BLaER1 treated with 17β-estradiol and CSF1 and Interleukin-3, amounts not matched to agents 10 nM and 100 nM (cell line): ENCODE measurements around the gene SLC38A7.

Experiments
- H3K27ac ChIP-seq, 11 experiments: shearing (Covaris generic); formaldehyde crosslinking; 2 replicates each; pipeline ENCODE4 v1.8.1; 2022
- H3K27me3 ChIP-seq, 11 experiments: shearing (Covaris generic); formaldehyde crosslinking; 2 replicates each; pipeline ENCODE4 v1.8.1; 2022
- H3K36me3 ChIP-seq, 11 experiments: shearing (Covaris generic); formaldehyde crosslinking; 2 replicates each; pipeline ENCODE4 v1.8.1; 2022
- H3K4me1 ChIP-seq, 10 experiments: shearing (Covaris generic); formaldehyde crosslinking; 2 replicates each; pipeline ENCODE4 v1.8.1; 2022
- H3K4me2 ChIP-seq, 11 experiments: shearing (Covaris generic); formaldehyde crosslinking; 2 replicates each; pipeline ENCODE4 v1.8.1; 2022
- H3K4me3 ChIP-seq, 10 experiments: shearing (Covaris generic); formaldehyde crosslinking; 2 replicates each; pipeline ENCODE4 v1.8.1; 2022
- H3K9ac ChIP-seq, 11 experiments: shearing (Covaris generic); formaldehyde crosslinking; 2 replicates each; pipeline ENCODE4 v1.8.1; 2022
- H3K9me3 ChIP-seq, 11 experiments: shearing (Covaris generic); formaldehyde crosslinking; replicated peaks in 1 of 11; 2 replicates each; pipeline ENCODE4 v1.8.1; 2022
- H4K20me1 ChIP-seq, 11 experiments: shearing (Covaris generic); formaldehyde crosslinking; 2 replicates each; pipeline ENCODE4 v1.8.1; 2022
- Cebpa-rat ChIP-seq, 11 experiments: shearing (Covaris generic); IDR thresholded peaks; 2 replicates each; pipeline ENCODE4 v1.8.1; 2022

The SLC38A7 gene

DNA sequence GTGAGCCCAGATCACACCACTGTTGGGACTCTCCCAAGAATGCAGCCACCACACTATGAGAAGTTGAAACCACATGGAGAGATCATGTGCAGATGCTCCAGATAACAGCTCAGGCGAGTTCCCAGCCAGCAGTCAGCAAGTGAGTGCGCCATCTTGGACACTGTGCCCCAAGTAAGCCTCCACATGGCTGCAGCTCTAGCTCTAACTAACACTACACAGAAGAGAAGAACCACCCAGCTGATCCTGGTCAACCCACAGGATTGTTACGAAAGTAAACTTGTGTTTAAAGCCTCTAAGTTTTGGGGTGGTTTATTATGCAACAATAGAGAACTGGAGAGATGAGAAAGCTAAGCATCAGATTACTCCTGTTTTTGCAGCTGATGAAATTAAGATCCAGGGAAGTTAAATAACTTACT, 25.8 kb downstream of the SLC38A7 start:
- TF ChIP-seq Cebpa-rat (IDR thresholded peaks at IDR 0.05) = no peak
- H4K20me1 ChIP-seq = no peaks in the 10 kb centered on the region
- H3K36me3 ChIP-seq = no peaks in the 10 kb centered on the region
- no peaks in the 10 kb centered on the region for H3K9me3 ChIP-seq
- H3K9ac ChIP-seq = no peak overlapping the region
- no peak overlapping the region for H3K4me3 ChIP-seq
- H3K27me3 ChIP-seq = no peaks in the 10 kb centered on the region
- no peak overlapping the region for H3K4me2 ChIP-seq
- H3K27ac ChIP-seq = no peak overlapping the region
- no peaks in the 10 kb centered on the region for H3K4me1 ChIP-seq

DNA sequence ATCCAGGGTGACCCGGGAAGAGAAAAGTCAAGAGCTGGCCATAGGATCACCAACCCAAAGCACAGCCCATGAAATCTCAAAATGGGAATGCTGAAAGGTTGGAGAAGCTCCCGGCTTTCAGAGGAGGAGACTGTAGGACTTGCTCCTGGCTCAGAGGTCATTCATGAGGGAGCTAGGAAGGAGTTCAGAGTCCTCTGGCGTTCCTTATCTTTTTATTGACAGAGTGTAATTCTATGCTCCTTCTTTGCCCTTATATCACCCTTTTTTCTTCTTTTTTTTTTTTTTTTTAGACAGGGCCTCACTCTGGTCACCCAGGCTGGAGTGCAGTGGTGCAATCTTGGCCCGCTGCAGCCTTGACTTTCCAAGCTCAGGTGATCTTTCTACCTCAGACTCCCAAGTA, 27.7 kb downstream of the SLC38A7 start:
- no peak overlapping the region for H3K4me3 ChIP-seq
- H3K27ac ChIP-seq = no peak overlapping the region
- no peak overlapping the region for H3K9ac ChIP-seq
- H3K9me3 ChIP-seq = no peaks in the 10 kb centered on the region
- TF ChIP-seq Cebpa-rat (IDR thresholded peaks at IDR 0.05) = no peak
- no peak overlapping the region for H3K4me2 ChIP-seq
- peaks cover 0 to 2% (median under 1%) of the 10 kb centered on the region in 10 experiments; a peak in 6 of 20 replicates for H3K4me1 ChIP-seq
- H3K27me3 ChIP-seq = no peaks in the 10 kb centered on the region
- H4K20me1 ChIP-seq = no peaks in the 10 kb centered on the region
- no peaks in the 10 kb centered on the region for H3K36me3 ChIP-seq

DNA sequence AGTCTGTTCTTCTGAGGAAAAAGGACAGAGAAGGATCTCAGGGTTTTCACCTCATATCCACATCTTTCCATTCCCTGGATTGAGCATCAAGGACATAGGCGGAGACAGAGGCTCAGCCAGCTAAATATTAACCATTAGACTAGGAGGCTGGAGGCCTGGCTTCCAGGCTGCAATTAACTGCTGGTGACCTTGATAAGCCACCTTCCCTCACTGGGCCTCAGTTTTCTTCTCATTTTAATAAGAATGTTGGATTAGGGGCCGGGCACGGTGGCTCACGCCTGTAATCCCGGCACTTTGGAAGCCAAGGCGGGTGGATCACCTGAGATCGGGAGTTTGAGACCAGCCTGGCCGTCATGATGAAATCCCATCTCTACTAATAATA, 29.4 kb downstream of the SLC38A7 start:
- peaks cover 0 to 13% (median 11%) of the 10 kb centered on the region in 10 experiments; a peak in 14 of 20 replicates for H3K4me1 ChIP-seq
- H3K4me2 ChIP-seq = no peak overlapping the region
- H3K27me3 ChIP-seq = no peaks in the 10 kb centered on the region
- H3K9me3 ChIP-seq = no peaks in the 10 kb centered on the region
- H3K9ac ChIP-seq = no peak overlapping the region
- no peak for TF ChIP-seq Cebpa-rat (IDR thresholded peaks at IDR 0.05)
- no peak overlapping the region for H3K27ac ChIP-seq
- no peak overlapping the region for H3K4me3 ChIP-seq
- H4K20me1 ChIP-seq = no peaks in the 10 kb centered on the region
- H3K36me3 ChIP-seq = no peaks in the 10 kb centered on the region

DNA sequence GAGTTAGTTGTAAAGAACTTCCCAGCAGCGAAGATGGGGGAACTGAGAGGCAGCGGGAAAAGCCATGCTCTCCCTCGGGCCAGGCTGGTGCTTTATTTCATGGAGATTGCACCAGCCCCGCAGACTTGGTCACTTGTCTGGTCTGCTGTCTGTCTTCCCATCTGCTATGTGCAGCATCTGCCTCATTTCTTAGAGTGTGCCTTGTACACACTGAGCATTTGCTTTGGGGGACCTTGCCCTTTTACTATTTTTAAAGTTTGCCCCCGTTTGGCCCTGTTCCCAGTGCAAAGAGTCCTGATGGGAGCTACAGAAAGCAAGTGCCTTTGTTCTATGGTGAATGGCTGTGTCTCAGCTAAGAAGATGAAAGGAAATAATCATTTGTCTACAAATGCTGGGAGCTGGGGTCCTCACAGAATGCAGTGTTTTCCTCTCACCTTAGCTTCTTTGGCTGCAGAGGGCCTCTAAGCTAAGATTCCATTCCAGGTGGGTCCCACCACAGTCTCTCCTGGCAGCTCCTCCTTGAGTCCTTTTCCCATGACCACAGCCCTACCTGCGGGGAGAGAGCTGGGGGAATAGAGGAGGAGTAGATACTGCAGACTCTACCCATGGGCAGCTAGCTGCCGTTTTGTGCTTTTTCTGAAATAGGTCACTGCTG, 29.9 kb downstream of the SLC38A7 start:
- Histone ChIP-seq H4K20me1 (no peaks in the 10 kb centered on the region), H3K36me3 (no peaks in the 10 kb centered on the region), H3K4me1 (peaks cover 0 to 13% (median 11%) of the 10 kb centered on the region in 10 experiments; a peak in 14 of 20 replicates), H3K9ac (no peak overlapping the region), H3K4me2 (no peak overlapping the region), H3K4me3 (no peak overlapping the region), H3K9me3 (no peaks in the 10 kb centered on the region), H3K27me3 (no peaks in the 10 kb centered on the region), H3K27ac (no peak overlapping the region)
- TF ChIP-seq Cebpa-rat (IDR thresholded peaks at IDR 0.05) = no peak

DNA sequence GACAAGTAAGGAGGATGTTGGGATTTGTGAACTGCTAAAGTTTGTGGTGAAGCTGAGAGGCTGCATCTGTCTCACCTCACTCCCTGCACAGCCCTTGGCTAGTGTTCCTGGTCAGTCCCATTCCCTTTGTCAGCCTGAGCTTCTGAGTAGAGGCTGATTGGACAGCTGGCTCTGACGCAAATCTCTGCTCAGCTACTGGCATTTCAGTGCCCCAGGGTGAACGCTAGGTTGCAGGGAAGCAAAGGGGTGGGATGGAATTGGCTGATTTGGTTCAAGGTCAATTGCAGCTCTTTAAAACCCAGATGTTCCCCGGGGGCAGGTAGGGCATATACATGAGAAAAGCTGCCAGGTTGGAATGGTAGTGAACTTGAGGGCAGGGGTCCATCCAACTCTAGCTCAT, 31.8 kb downstream of the SLC38A7 start:
- H3K9ac ChIP-seq = no peak overlapping the region
- H3K4me3 ChIP-seq = no peak overlapping the region
- H3K36me3 ChIP-seq = no peaks in the 10 kb centered on the region
- no peak overlapping the region for H3K4me2 ChIP-seq
- H3K27ac ChIP-seq = no peak overlapping the region
- H3K27me3 ChIP-seq = no peaks in the 10 kb centered on the region
- peaks cover 0 to 13% (median 11%) of the 10 kb centered on the region in 10 experiments; a peak in 14 of 20 replicates for H3K4me1 ChIP-seq
- no peaks in the 10 kb centered on the region for H3K9me3 ChIP-seq
- TF ChIP-seq Cebpa-rat (IDR thresholded peaks at IDR 0.05) = no peak
- H4K20me1 ChIP-seq = no peaks in the 10 kb centered on the region

DNA sequence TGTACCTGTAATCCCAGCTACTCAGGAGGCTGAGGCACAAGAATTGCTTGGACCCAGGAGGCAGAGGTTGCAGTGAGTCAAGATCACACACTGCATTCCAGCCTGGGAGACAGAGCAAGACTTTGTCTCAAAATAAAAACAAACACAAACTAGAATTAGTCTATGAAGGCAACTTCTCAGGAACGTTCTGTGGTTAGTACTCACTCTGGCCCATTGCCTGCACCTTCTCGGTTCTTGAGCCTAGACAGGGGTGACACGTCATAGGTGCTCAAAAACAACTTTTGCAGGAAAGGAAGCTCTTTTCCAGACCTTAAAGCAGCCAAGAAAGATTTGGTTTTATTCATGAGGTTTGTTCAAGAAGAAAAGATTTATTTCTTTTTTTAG, 32.6 kb downstream of the SLC38A7 start:
- H3K9ac ChIP-seq = no peak overlapping the region
- TF ChIP-seq Cebpa-rat (IDR thresholded peaks at IDR 0.05) = no peak
- H4K20me1 ChIP-seq = no peaks in the 10 kb centered on the region

DNA sequence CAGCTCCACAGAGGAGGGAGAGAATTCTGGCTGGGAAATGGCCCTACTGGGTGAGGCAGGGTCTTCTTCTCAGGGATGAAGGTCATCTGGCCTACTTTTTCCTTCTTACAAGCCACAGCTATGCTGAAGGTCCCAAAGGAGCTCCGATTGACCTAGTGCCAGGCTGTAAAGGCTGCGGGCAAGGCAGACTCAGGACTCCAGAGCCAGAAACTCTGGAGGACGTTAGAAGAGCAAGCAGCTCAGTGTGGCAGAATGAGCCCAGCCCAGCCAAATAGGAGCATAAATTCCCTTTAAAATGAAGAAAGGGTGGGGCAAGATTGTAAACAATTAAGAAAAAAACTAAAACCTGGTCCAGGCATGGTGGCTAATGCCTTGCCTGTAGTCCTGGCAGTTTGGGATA, 34.9 kb downstream of the SLC38A7 start:
- no peak overlapping the region for H3K4me3 ChIP-seq
- H3K27ac ChIP-seq = no peak overlapping the region
- no peaks in the 10 kb centered on the region for H3K27me3 ChIP-seq
- no peak for TF ChIP-seq Cebpa-rat (IDR thresholded peaks at IDR 0.05)
- H3K4me1 ChIP-seq = peaks cover 0 to 13% (median 11%) of the 10 kb centered on the region in 10 experiments; a peak in 14 of 20 replicates
- H3K4me2 ChIP-seq = no peak overlapping the region
- no peaks in the 10 kb centered on the region for H4K20me1 ChIP-seq
- no peaks in the 10 kb centered on the region for H3K9me3 ChIP-seq
- H3K9ac ChIP-seq = no peak overlapping the region
- no peaks in the 10 kb centered on the region for H3K36me3 ChIP-seq

More for the DNA sequence above, 32.6 kb downstream of the SLC38A7 start:
- no peaks in the 10 kb centered on the region for H3K9me3 ChIP-seq
- no peaks in the 10 kb centered on the region for H3K27me3 ChIP-seq
- H3K27ac ChIP-seq = no peak overlapping the region
- H3K4me1 ChIP-seq = peaks cover 0 to 13% (median 11%) of the 10 kb centered on the region in 10 experiments; a peak in 14 of 20 replicates
- H3K4me3 ChIP-seq = no peak overlapping the region
- H3K4me2 ChIP-seq = peak overlapping the region in 5 of 11 experiments; percentile 22 to 36 (median 26); a peak in 6 of 22 replicates
- H3K36me3 ChIP-seq = no peaks in the 10 kb centered on the region

DNA sequence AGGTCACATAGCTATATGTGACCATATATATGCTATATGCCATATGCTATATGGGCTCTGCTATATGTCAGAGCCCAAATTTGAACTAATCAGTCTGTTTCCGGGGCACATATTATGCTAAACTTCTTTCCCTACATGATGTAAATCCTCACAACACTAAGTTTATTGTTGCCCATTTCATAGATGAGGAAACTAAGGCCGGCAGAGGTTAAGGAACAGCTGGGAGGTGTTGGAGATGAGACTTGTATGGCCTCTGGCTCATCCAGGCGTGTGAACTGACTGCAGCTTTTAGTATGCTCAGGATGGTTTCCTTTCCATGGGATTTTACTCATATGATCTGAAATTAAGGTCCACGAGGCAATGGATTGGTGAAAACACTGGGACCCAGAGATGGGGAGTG, 37.5 kb downstream of the SLC38A7 start:
- Histone ChIP-seq H3K36me3 (no peaks in the 10 kb centered on the region), H3K27me3 (no peaks in the 10 kb centered on the region), H3K9me3 (no peaks in the 10 kb centered on the region), H3K27ac (no peak overlapping the region), H3K4me2 (no peak overlapping the region), H3K4me3 (no peak overlapping the region), H3K4me1 (peaks cover 0 to 13% (median 11%) of the 10 kb centered on the region in 10 experiments; a peak in 14 of 20 replicates), H3K9ac (no peak overlapping the region), H4K20me1 (no peaks in the 10 kb centered on the region)
- TF ChIP-seq Cebpa-rat (IDR thresholded peaks at IDR 0.05) = no peak

DNA sequence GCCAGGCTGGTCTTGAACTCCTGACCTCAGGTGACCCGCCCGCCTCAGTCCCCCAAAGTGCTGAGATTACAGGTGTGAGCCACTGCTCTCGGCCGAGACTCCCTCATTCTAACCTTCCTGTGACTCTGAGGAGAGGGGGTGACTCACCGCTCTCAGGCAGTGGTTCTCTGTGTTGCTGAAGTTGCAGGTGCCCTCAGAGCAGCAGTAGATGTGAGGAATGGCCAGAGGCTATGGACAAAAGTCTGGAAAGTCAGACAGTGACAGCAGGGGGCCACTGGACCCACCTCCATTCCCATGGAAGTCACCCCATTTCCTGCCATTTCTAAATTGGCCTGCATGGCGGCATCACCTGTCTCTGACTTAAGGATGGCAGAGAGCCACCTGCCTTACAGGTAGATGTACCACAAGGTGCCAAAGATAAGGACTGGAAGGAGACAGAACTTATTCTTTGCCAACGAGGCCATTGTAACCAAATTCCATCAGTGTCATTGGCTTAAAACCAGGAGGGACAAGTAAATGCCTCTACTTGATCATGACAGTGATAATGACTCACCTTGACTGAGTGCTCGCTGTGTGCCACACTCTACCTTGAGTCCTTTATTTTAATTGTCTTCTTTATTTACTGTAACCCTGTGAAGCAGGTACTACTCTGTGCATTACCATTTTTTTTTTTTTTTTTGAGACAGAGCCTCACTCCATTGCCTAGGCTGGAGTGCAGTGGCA, 39.6 kb downstream of the SLC38A7 start:
- Histone ChIP-seq H3K27me3 (no peaks in the 10 kb centered on the region), H3K9ac (no peak overlapping the region), H3K27ac (no peak overlapping the region), H3K4me2 (no peak overlapping the region), H3K4me3 (no peak overlapping the region), H3K4me1 (no peaks in the 10 kb centered on the region), H4K20me1 (no peaks in the 10 kb centered on the region), H3K36me3 (no peaks in the 10 kb centered on the region), H3K9me3 (no peaks in the 10 kb centered on the region)
- no peak for TF ChIP-seq Cebpa-rat (IDR thresholded peaks at IDR 0.05)

DNA sequence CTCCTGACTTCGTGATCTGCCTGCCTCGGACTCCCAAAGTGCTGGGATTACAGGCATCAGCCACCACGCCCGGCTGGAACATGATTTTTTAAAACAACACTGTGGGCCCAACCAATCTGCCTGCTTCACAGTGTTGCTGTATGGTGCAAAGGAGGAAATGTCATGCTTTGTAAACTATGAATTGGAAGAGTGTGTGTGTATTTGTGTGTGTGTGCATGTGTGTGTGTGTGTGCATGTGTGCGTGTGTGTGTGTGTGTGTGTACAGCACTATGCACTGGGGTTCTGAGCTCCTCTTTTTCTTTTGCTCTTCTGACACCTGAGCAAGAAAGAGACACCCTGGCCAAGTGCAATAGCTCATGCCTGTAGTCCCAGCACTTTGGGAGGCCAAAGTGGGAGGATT, 40.5 kb downstream of the SLC38A7 start:
- no peaks in the 10 kb centered on the region for H3K27me3 ChIP-seq
- H3K9me3 ChIP-seq = no peaks in the 10 kb centered on the region
- H3K4me1 ChIP-seq = no peaks in the 10 kb centered on the region; a peak in 2 of 20 replicates
- H3K36me3 ChIP-seq = no peaks in the 10 kb centered on the region
- no peaks in the 10 kb centered on the region for H4K20me1 ChIP-seq
- H3K4me3 ChIP-seq = no peak overlapping the region
- no peak for TF ChIP-seq Cebpa-rat (IDR thresholded peaks at IDR 0.05)
- H3K27ac ChIP-seq = no peak overlapping the region
- H3K9ac ChIP-seq = no peak overlapping the region
- no peak overlapping the region for H3K4me2 ChIP-seq
